ENCODE measurements around the gene PRKN. TPM values are rescaled to one million over a fixed set of nuclear protein-coding genes. Genes with fewer than 3 reads are reported as not detected.

The PRKN gene
- total and polyA plus RNA-seq, 9 of the 15 experiments (the other 6 are each of a cell fraction or from before 2014, with no cell fraction given): 0.03 to 0.96 (median 0.15) TPM; not detected in 2

DNA sequence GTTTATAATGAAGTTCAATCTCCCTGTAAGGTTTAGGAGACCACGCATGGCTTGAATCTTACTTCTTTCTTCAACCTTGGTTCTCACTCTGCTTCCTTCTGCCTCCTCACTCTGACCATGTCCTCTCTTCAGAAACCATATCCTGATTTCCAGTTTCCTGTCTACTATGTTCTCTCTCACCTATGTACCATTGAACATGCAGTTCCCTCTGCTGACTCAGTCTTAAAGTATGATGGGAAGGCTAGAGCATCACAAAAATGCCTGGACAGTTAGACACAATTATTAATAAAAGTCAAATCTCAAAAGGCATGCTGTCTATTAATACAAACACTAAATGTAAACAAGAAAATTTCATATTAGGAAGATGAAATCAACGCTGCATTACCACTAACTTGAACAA is 151.6 kb downstream of the PRKN start:
- Histone ChIP-seq H3K9ac (ENCODE audit: insufficient read depth in 1 of 2, low read depth in 2 of 2, low read length in 2 of 2) (no peak overlapping the region), H3K4me3 (no peak overlapping the region), H4K20me1 (replicated peaks; ENCODE audit: control insufficient read depth, insufficient read depth, low read length) (no peaks in the 10 kb centered on the region), H3K9me1 (ENCODE audit: control insufficient read depth, insufficient read depth, low read length) (no peaks in the 10 kb centered on the region), H3K79me2 (ENCODE audit: control insufficient read depth, insufficient read depth, low read length) (no peaks in the 10 kb centered on the region), H3K27me3 (ENCODE audit: control insufficient read depth in 2 of 2, insufficient read depth in 2 of 2, low read length in 2 of 2) (no peaks in the 10 kb centered on the region), H2AFZ (ENCODE audit: low read depth, low read length) (no peak overlapping the region), H3K9me3 (replicated peaks; ENCODE audit: control insufficient read depth, insufficient read depth, low read depth, low read length) (0 out of 2 replicates have a peak, but pooled peaks cover 6% of the 10 kb centered on the region), H3K36me3 (ENCODE audit: control insufficient read depth, insufficient read depth, low read length) (no peaks in the 10 kb centered on the region), H3K4me2 (ENCODE audit: insufficient read depth, low read length) (no peak overlapping the region), H3K27ac (ENCODE audit: extremely low read depth, low read depth, low read length) (no peak overlapping the region), H3K4me1 (replicated peaks in 1 of 2; ENCODE audit: control insufficient read depth in 2 of 2, insufficient read depth in 2 of 2, low read length in 2 of 2) (no peaks in the 10 kb centered on the region)
- in situ Hi-C loops (cut with MboI): no loop called here
- FAIRE-seq: no peak
- CTCF ChIA-PET (ENCODE audit: low intra/inter-chr PET ratio): no interaction called here
- POLR2A ChIA-PET: no interaction called here
- ATAC-seq: no peak
- DNase-seq (ENCODE audit: extremely low read depth in 1 of 4, low spot score in 3 of 4): no peak
- intact Hi-C loops (cut with micrococcal nuclease): no loop called here
- no TSS peak for BruUV-seq (replicated peaks)
- 0% methylated on average over 2 of the region's 2 CpGs for WGBS (ENCODE audit: insufficient coverage, low coverage, missing lambda C conversion rate)
- TF ChIP-seq, protein P1, sequence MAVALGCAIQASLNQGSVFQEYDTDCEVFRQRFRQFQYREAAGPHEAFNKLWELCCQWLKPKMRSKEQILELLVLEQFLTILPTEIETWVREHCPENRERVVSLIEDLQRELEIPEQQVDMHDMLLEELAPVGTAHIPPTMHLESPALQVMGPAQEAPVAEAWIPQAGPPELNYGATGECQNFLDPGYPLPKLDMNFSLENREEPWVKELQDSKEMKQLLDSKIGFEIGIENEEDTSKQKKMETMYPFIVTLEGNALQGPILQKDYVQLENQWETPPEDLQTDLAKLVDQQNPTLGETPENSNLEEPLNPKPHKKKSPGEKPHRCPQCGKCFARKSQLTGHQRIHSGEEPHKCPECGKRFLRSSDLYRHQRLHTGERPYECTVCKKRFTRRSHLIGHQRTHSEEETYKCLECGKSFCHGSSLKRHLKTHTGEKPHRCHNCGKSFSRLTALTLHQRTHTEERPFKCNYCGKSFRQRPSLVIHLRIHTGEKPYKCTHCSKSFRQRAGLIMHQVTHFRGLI (CRISPR knock-in tag; IDR thresholded peaks at IDR 0.05): no peak
- TF ChIP-seq, protein P2, sequence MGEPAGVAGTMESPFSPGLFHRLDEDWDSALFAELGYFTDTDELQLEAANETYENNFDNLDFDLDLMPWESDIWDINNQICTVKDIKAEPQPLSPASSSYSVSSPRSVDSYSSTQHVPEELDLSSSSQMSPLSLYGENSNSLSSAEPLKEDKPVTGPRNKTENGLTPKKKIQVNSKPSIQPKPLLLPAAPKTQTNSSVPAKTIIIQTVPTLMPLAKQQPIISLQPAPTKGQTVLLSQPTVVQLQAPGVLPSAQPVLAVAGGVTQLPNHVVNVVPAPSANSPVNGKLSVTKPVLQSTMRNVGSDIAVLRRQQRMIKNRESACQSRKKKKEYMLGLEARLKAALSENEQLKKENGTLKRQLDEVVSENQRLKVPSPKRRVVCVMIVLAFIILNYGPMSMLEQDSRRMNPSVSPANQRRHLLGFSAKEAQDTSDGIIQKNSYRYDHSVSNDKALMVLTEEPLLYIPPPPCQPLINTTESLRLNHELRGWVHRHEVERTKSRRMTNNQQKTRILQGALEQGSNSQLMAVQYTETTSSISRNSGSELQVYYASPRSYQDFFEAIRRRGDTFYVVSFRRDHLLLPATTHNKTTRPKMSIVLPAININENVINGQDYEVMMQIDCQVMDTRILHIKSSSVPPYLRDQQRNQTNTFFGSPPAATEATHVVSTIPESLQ (CRISPR knock-in tag; IDR thresholded peaks at IDR 0.05): no peak
- TF ChIP-seq ZFP36 (IDR thresholded peaks at IDR 0.05; ENCODE audit: low read depth, low read length, partially characterized antibody) (no peak), CBFA2T2 (conservative IDR thresholded peaks at IDR 0.05) (no peak), ATF1 (CRISPR knock-in tag; IDR thresholded peaks at IDR 0.05) (no peak), ATF1 (tag; IDR thresholded peaks at IDR 0.05) (no peak), PTRF (tag; IDR thresholded peaks at IDR 0.05) (no peak), TEAD4 (IDR thresholded peaks at IDR 0.05; ENCODE audit: low read length) (no peak), TEAD4 (CRISPR knock-in tag; IDR thresholded peaks at IDR 0.05; ENCODE audit: borderline replicate concordance) (no peak), SPI1 (IDR thresholded peaks at IDR 0.05; ENCODE audit: borderline replicate concordance, low read depth, low read length) (no peak)
- TF ChIP-seq, protein P3, sequence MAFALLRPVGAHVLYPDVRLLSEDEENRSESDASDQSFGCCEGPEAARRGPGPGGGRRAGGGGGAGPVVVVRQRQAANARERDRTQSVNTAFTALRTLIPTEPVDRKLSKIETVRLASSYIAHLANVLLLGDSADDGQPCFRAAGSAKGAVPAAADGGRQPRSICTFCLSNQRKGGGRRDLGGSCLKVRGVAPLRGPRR (CRISPR knock-in tag; IDR thresholded peaks at IDR 0.05): no peak
- TF ChIP-seq, protein P4, sequence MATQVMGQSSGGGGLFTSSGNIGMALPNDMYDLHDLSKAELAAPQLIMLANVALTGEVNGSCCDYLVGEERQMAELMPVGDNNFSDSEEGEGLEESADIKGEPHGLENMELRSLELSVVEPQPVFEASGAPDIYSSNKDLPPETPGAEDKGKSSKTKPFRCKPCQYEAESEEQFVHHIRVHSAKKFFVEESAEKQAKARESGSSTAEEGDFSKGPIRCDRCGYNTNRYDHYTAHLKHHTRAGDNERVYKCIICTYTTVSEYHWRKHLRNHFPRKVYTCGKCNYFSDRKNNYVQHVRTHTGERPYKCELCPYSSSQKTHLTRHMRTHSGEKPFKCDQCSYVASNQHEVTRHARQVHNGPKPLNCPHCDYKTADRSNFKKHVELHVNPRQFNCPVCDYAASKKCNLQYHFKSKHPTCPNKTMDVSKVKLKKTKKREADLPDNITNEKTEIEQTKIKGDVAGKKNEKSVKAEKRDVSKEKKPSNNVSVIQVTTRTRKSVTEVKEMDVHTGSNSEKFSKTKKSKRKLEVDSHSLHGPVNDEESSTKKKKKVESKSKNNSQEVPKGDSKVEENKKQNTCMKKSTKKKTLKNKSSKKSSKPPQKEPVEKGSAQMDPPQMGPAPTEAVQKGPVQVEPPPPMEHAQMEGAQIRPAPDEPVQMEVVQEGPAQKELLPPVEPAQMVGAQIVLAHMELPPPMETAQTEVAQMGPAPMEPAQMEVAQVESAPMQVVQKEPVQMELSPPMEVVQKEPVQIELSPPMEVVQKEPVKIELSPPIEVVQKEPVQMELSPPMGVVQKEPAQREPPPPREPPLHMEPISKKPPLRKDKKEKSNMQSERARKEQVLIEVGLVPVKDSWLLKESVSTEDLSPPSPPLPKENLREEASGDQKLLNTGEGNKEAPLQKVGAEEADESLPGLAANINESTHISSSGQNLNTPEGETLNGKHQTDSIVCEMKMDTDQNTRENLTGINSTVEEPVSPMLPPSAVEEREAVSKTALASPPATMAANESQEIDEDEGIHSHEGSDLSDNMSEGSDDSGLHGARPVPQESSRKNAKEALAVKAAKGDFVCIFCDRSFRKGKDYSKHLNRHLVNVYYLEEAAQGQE (IDR thresholded peaks at IDR 0.05; ENCODE audit: borderline replicate concordance): no peak
- TF ChIP-seq, protein P4 (CRISPR knock-in tag; IDR thresholded peaks at IDR 0.05; ENCODE audit: low read depth): no peak
